Measurements from ENCODE around the gene FAM110A.
A peak's percentile ranks its signal among the peaks of the same experiment; 100 is the strongest.
"Not testable (repeated sequence)": the region's sequence is repeated elsewhere in the genome, so short reads cannot be mapped to it uniquely, and the experiment has no call there.

FAM110A gene

GRCh38 chr20:812435-812814, 21.1 kb upstream of the FAM110A start:
- not testable (repeated sequence) for H3K36me3 ChIP-seq (ENCODE audit: control insufficient read depth, insufficient read depth, low read length); H3K9me3 ChIP-seq (ENCODE audit: control insufficient read depth, insufficient read depth, low read length); H3K4me3 ChIP-seq (ENCODE audit: low read length); H3K4me1 ChIP-seq (ENCODE audit: control insufficient read depth, insufficient read depth, low read length); H3K27ac ChIP-seq (ENCODE audit: low read length); H3K27me3 ChIP-seq (ENCODE audit: control insufficient read depth, insufficient read depth, low read length); DNase-seq (ENCODE audit: low read depth, low spot score)
- WGBS (ENCODE audit: insufficient coverage, insufficient read length) = no CpG with 5 or more reads among the region's 2 CpGs

GRCh38 chr20:813390-813789, 20.1 kb upstream of the FAM110A start:
- H3K27me3 ChIP-seq (ENCODE audit: control insufficient read depth, insufficient read depth, low read length) = no peaks in the 10 kb centered on the region
- DNase-seq (ENCODE audit: low read depth, low spot score) = no peak
- H3K9me3 ChIP-seq (ENCODE audit: control insufficient read depth, insufficient read depth, low read length) = 0 out of 2 replicates have a peak, but pooled peaks cover 1% of the 10 kb centered on the region
- H3K4me1 ChIP-seq (ENCODE audit: control insufficient read depth, insufficient read depth, low read length) = no peaks in the 10 kb centered on the region
- no peaks in the 10 kb centered on the region for H3K36me3 ChIP-seq (ENCODE audit: control insufficient read depth, insufficient read depth, low read length)
- no CpG with 5 or more reads among the region's 8 CpGs for WGBS (ENCODE audit: insufficient coverage, insufficient read length)
- no peak overlapping the region for H3K27ac ChIP-seq (ENCODE audit: low read length)
- no peak overlapping the region for H3K4me3 ChIP-seq (ENCODE audit: low read length)

GRCh38 chr20:815226-815625, 18.3 kb upstream of the FAM110A start:
- Histone ChIP-seq H3K9me3 (ENCODE audit: control insufficient read depth, insufficient read depth, low read length) (no peaks in the 10 kb centered on the region), H3K27ac (ENCODE audit: low read length) (no peak overlapping the region), H3K36me3 (ENCODE audit: control insufficient read depth, insufficient read depth, low read length) (no peaks in the 10 kb centered on the region), H3K4me1 (ENCODE audit: control insufficient read depth, insufficient read depth, low read length) (no peaks in the 10 kb centered on the region), H3K27me3 (ENCODE audit: control insufficient read depth, insufficient read depth, low read length) (no peaks in the 10 kb centered on the region), H3K4me3 (ENCODE audit: low read length) (no peak overlapping the region)
- no peak for DNase-seq (ENCODE audit: low read depth, low spot score)
- WGBS (ENCODE audit: insufficient coverage, insufficient read length) = no CpG with 5 or more reads among the region's 10 CpGs

GRCh38 chr20:815914-816606, 17.5 kb upstream of the FAM110A start:
- H3K9me3 ChIP-seq (ENCODE audit: control insufficient read depth, insufficient read depth, low read length) = no peaks in the 10 kb centered on the region
- no peak overlapping the region for H3K27ac ChIP-seq (ENCODE audit: low read length)
- peak; percentile 82 for DNase-seq (ENCODE audit: low read depth, low spot score)
- no peaks in the 10 kb centered on the region for H3K36me3 ChIP-seq (ENCODE audit: control insufficient read depth, insufficient read depth, low read length)
- no peak overlapping the region for H3K4me3 ChIP-seq (ENCODE audit: low read length)
- no peaks in the 10 kb centered on the region for H3K4me1 ChIP-seq (ENCODE audit: control insufficient read depth, insufficient read depth, low read length)
- no CpG with 5 or more reads among the region's 13 CpGs for WGBS (ENCODE audit: insufficient coverage, insufficient read length)
- no peaks in the 10 kb centered on the region for H3K27me3 ChIP-seq (ENCODE audit: control insufficient read depth, insufficient read depth, low read length)

GRCh38 chr20:818001-818664, 15.4 kb upstream of the FAM110A start:
- Histone ChIP-seq H3K36me3 (ENCODE audit: control insufficient read depth, insufficient read depth, low read length) (no peaks in the 10 kb centered on the region), H3K27ac (ENCODE audit: low read length) (no peak overlapping the region), H3K27me3 (ENCODE audit: control insufficient read depth, insufficient read depth, low read length) (no peaks in the 10 kb centered on the region), H3K4me1 (ENCODE audit: control insufficient read depth, insufficient read depth, low read length) (peaks cover under 1% of the 10 kb centered on the region; the same call in 1 of the 2 replicates), H3K4me3 (ENCODE audit: low read length) (no peak overlapping the region), H3K9me3 (ENCODE audit: control insufficient read depth, insufficient read depth, low read length) (no peaks in the 10 kb centered on the region)
- DNase-seq (ENCODE audit: low read depth, low spot score) = no peak
- WGBS (ENCODE audit: insufficient coverage, insufficient read length) = no CpG with 5 or more reads among the region's 17 CpGs

- no peaks in the 10 kb centered on the region for H3K36me3 ChIP-seq (ENCODE audit: control insufficient read depth, insufficient read depth, low read length)
- no peak overlapping the region for H3K4me3 ChIP-seq (ENCODE audit: low read length)
- no peaks in the 10 kb centered on the region for H3K27me3 ChIP-seq (ENCODE audit: control insufficient read depth, insufficient read depth, low read length)
- no peaks in the 10 kb centered on the region for H3K9me3 ChIP-seq (ENCODE audit: control insufficient read depth, insufficient read depth, low read length)
- no peak for DNase-seq (ENCODE audit: low read depth, low spot score)
- WGBS (ENCODE audit: insufficient coverage, insufficient read length) = no CpG with 5 or more reads among the region's 8 CpGs
- H3K4me1 ChIP-seq (ENCODE audit: control insufficient read depth, insufficient read depth, low read length) = peaks cover 3% of the 10 kb centered on the region; the same call in 1 of the 2 replicates
- H3K27ac ChIP-seq (ENCODE audit: low read length) = no peak overlapping the region
Measured at GRCh38 chr20:819680-820322, 13.7 kb upstream of the FAM110A start.

- H3K4me3 ChIP-seq (ENCODE audit: low read length) = no peak overlapping the region
- no peak overlapping the region for H3K27ac ChIP-seq (ENCODE audit: low read length)
- no peaks in the 10 kb centered on the region for H3K9me3 ChIP-seq (ENCODE audit: control insufficient read depth, insufficient read depth, low read length)
- H3K27me3 ChIP-seq (ENCODE audit: control insufficient read depth, insufficient read depth, low read length) = no peaks in the 10 kb centered on the region
- WGBS (ENCODE audit: insufficient coverage, insufficient read length) = no CpG with 5 or more reads among the region's 3 CpGs
- H3K4me1 ChIP-seq (ENCODE audit: control insufficient read depth, insufficient read depth, low read length) = peaks cover 3% of the 10 kb centered on the region; the same call in 1 of the 2 replicates
- no peak for DNase-seq (ENCODE audit: low read depth, low spot score)
- no peaks in the 10 kb centered on the region for H3K36me3 ChIP-seq (ENCODE audit: control insufficient read depth, insufficient read depth, low read length)
Measured at GRCh38 chr20:820323-820953, 13.1 kb upstream of the FAM110A start.

GRCh38 chr20:821046-821730, 12.3 kb upstream of the FAM110A start:
- DNase-seq (ENCODE audit: low read depth, low spot score) = no peak
- no peaks in the 10 kb centered on the region for H3K36me3 ChIP-seq (ENCODE audit: control insufficient read depth, insufficient read depth, low read length)
- no peaks in the 10 kb centered on the region for H3K27me3 ChIP-seq (ENCODE audit: control insufficient read depth, insufficient read depth, low read length)
- H3K9me3 ChIP-seq (ENCODE audit: control insufficient read depth, insufficient read depth, low read length) = no peaks in the 10 kb centered on the region
- no peak overlapping the region for H3K27ac ChIP-seq (ENCODE audit: low read length)
- no peak overlapping the region for H3K4me3 ChIP-seq (ENCODE audit: low read length)
- H3K4me1 ChIP-seq (ENCODE audit: control insufficient read depth, insufficient read depth, low read length) = peaks cover 3% of the 10 kb centered on the region; the same call in 1 of the 2 replicates
- WGBS (ENCODE audit: insufficient coverage, insufficient read length) = no CpG with 5 or more reads among the region's 6 CpGs

GRCh38 chr20:821731-822065, 11.8 kb upstream of the FAM110A start:
- Histone ChIP-seq H3K27me3 (ENCODE audit: control insufficient read depth, insufficient read depth, low read length) (no peaks in the 10 kb centered on the region), H3K27ac (ENCODE audit: low read length) (no peak overlapping the region), H3K36me3 (ENCODE audit: control insufficient read depth, insufficient read depth, low read length) (no peaks in the 10 kb centered on the region), H3K9me3 (ENCODE audit: control insufficient read depth, insufficient read depth, low read length) (no peaks in the 10 kb centered on the region), H3K4me1 (ENCODE audit: control insufficient read depth, insufficient read depth, low read length) (peaks cover 3% of the 10 kb centered on the region; the same call in 1 of the 2 replicates), H3K4me3 (ENCODE audit: low read length) (no peak overlapping the region)
- DNase-seq (ENCODE audit: low read depth, low spot score) = no peak
- WGBS (ENCODE audit: insufficient coverage, insufficient read length) = no CpG with 5 or more reads among the region's 3 CpGs

Measured in iPS DF 6.9 (cell line).